HEK293T (cell line): Measurements from ENCODE around the gene VWCE.

Source experiments
- CTCF ChIA-PET: fragments of 350-600 bp; formaldehyde crosslinking; extraction: SDS; loops from one replicate; lab custom pipeline; 2021; ENCODE audit warnings: antibody characterized with exemption, inconsistent platforms; lab: Yijun Ruan, JAX
- POLR2A ChIA-PET: fragments of 350-600 bp; formaldehyde crosslinking; extraction: SDS; loops from one replicate; lab custom pipeline; 2020; ENCODE audit warnings: antibody characterized with exemption, inconsistent platforms; lab: Yijun Ruan, JAX
- DNase-seq: peaks from one replicate; pipeline ENCODE4 v3.0.0; 2012; ENCODE audit warnings: mixed read lengths; ENCODE audit errors: extremely low spot score
- ARNT ChIP-seq: fragments of 450-650 bp; IDR thresholded peaks from 2 replicates; pipeline ENCODE4 v1.6.1; 2017; ENCODE audit warnings: mild to moderate bottlenecking
- BHLHE40 ChIP-seq: fragments of 450-650 bp; IDR thresholded peaks from 2 replicates; pipeline ENCODE4 v1.6.1; 2016; ENCODE audit warnings: mild to moderate bottlenecking, moderate library complexity, borderline replicate concordance
- CTBP1 ChIP-seq: fragments of 450-650 bp; IDR thresholded peaks from 2 replicates; pipeline ENCODE4 v1.6.1; 2016; ENCODE audit warnings: borderline replicate concordance
- ELF4 ChIP-seq: fragments of 450-650 bp; IDR thresholded peaks from 2 replicates; pipeline ENCODE4 v1.6.1; 2017; ENCODE audit warnings: antibody characterized with exemption
- FOXA1 ChIP-seq: fragments of 450-650 bp; IDR thresholded peaks from 2 replicates; pipeline ENCODE4 v1.6.1; 2016; ENCODE audit warnings: mild to moderate bottlenecking
- FOXK2 ChIP-seq: fragments of 450-650 bp; IDR thresholded peaks from 2 replicates; pipeline ENCODE4 v1.6.1; 2016; ENCODE audit warnings: mild to moderate bottlenecking
- FOXM1 ChIP-seq: fragments of 450-650 bp; IDR thresholded peaks from 2 replicates; pipeline ENCODE4 v1.6.1; 2017; ENCODE audit warnings: mild to moderate bottlenecking, borderline replicate concordance
- HDGF ChIP-seq: fragments of 450-650 bp; IDR thresholded peaks from 2 replicates; pipeline ENCODE4 v1.6.1; 2017; ENCODE audit warnings: antibody characterized with exemption, borderline replicate concordance
- L3MBTL2 ChIP-seq: fragments of 450-650 bp; conservative IDR thresholded peaks from 2 replicates; pipeline ENCODE4 v1.6.1; 2016; ENCODE audit warnings: mild to moderate bottlenecking
- LEF1 ChIP-seq: fragments of 450-650 bp; IDR thresholded peaks from 2 replicates; pipeline ENCODE4 v1.6.1; 2017; ENCODE audit warnings: mild to moderate bottlenecking, borderline replicate concordance
- NFRKB ChIP-seq: fragments of 450-650 bp; IDR thresholded peaks from 2 replicates; pipeline ENCODE4 v1.6.1; 2016; ENCODE audit warnings: mild to moderate bottlenecking, moderate library complexity
- SP1 ChIP-seq: fragments of 450-650 bp; IDR thresholded peaks from 2 replicates; pipeline ENCODE4 v1.6.1; 2017
- SUZ12 ChIP-seq: fragments of 450-650 bp; IDR thresholded peaks from 2 replicates; pipeline ENCODE4 v1.6.1; 2016; ENCODE audit warnings: mild to moderate bottlenecking
- TARDBP ChIP-seq: fragments of 450-650 bp; IDR thresholded peaks from 2 replicates; pipeline ENCODE4 v1.6.1; 2016
- ZNF384 ChIP-seq: fragments of 450-650 bp; IDR thresholded peaks from 2 replicates; pipeline ENCODE4 v1.6.1; 2016
- TF ChIP-seq, protein P1 (sequence below): fragments of 450-650 bp; IDR thresholded peaks from 2 replicates; pipeline ENCODE4 v1.6.1; 2016

VWCE gene

DNA sequence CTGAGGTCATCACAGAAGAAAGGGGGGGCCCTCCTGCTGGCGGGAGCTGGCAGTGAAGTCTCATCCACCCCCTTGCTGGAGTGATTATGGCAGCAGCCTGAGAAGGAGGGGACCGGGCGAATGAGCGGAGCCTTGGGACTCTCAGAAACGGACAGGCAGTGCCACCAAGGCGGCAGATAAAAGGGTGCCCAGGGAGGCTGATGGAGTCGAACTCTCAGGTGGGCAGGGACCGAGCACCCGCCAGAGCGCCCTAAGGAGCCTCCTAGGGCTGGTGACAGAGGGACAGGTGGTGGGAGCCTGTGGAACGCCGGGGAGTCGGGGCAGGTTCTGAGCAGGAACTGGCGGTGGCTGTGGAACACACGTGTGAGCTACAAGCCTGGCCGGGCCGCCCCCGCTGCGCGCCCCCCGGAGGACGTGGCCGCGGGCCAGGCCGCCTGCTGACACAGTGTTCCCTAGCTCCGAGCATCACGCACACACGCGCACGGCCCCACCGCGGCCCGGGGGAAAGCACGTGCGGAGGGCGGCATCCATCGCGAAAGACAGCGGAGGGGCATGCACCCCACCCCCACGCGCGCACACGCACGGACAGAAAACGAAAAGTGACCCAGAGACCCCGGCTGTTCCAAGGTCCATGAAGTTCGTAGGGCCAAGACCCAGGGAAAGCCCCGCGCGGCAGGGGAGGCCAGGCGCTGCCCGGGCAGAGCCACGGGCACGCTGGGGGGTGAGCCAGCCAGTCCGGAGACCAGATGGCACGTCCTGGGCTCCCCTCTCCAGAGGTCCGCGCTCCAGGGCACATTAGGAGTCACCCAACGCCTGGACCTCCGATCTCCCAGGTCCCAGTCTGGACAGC lies 1.0 kb downstream of the VWCE start:
- CTCF ChIA-PET: no interaction called here
- TF ChIP-seq ELF4 (no peak), BHLHE40 (no peak), FOXM1 (no peak), CTBP1 (no peak), HDGF (no peak), ZNF384 (no peak), LEF1 (no peak), FOXA1 (no peak), FOXK2 (no peak), SUZ12 (no peak), NFRKB (no peak)
- TF ChIP-seq, protein P1, sequence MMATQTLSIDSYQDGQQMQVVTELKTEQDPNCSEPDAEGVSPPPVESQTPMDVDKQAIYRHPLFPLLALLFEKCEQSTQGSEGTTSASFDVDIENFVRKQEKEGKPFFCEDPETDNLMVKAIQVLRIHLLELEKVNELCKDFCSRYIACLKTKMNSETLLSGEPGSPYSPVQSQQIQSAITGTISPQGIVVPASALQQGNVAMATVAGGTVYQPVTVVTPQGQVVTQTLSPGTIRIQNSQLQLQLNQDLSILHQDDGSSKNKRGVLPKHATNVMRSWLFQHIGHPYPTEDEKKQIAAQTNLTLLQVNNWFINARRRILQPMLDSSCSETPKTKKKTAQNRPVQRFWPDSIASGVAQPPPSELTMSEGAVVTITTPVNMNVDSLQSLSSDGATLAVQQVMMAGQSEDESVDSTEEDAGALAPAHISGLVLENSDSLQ: no peak
- DNase-seq: no peak
- POLR2A ChIA-PET: interaction anchor here (0.6 to 1.3 kb wide), 2 partner anchors 12 to 23 kb away, joined by 3 to 4 read pairs; no protein-coding TSS in a partner anchor

DNA sequence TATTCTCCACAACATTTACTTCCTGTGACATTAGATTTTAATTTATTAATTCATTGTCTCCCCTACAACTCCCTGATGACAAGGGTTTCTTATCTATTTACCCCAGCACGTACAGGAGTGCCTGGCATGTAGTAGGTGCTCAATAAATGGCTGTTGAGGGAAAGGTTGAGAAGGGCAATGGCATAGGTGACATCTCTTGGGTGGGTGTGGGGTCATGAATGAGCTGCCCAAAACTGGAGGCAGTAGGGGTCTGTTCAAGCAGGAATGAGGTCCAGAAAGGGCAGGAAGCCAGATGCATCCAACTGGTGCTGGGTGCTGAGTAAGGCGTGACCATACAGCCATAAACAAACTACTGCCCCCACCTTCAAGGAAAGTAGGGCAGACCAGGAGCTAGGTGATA lies 2.8 kb downstream of the VWCE start:
- ChIA-PET POLR2A (no interaction called here), CTCF (no interaction called here)
- TF ChIP-seq BHLHE40 (no peak), NFRKB (no peak), ZNF384 (no peak), CTBP1 (no peak), FOXK2 (no peak), HDGF (no peak), FOXM1 (no peak), SUZ12 (no peak), ARNT (no peak), ELF4 (no peak), FOXA1 (no peak), L3MBTL2 (no peak), TARDBP (no peak), LEF1 (no peak), SP1 (no peak)
- TF ChIP-seq, protein P1: no peak

DNA sequence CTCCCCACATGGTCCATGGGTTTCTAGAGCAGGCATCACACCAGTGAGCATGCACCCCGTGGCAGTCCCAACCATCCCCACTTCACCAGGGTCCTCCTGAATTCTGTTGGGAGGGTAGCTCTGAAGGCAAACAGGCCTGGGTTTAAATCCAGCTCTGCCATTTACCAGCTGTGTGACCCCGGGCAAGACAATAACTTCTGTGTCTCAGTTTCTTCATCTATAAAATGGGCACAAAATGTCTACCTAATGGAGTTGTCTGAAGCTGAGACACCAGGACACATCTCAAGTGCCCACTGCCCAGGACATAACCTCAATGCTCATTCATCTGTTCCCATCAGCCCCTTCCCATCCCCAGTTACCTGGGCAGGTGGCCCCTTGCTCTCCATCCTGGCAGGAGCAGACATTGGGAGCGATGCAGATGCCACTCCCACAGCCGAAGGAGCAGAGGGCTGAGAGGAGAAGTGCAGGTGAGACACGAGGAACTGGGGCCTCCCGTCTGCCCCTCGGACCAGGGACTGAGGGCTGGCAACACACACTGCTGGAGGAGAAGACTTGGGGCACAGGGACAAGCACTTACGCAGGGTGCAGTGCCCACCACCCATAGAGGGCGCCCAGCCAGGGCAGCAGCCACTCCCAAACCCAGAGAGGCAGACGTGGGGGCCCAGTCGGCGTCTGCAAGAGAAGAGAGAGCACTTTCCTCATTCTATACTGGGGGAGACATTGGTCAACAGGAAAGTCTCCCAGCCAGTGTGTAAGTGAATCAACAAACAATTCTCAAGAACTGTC lies 4.0 kb downstream of the VWCE start:
- ChIA-PET CTCF (no interaction called here), POLR2A (no interaction called here)
- DNase-seq: no peak
- TF ChIP-seq SP1 (no peak), BHLHE40 (no peak), ZNF384 (no peak), LEF1 (no peak), SUZ12 (no peak), ELF4 (no peak), CTBP1 (no peak), FOXK2 (no peak), NFRKB (no peak), HDGF (no peak), ARNT (no peak), FOXM1 (no peak), L3MBTL2 (no peak), FOXA1 (no peak)
- TF ChIP-seq, protein P1: no peak

More for the DNA sequence above, 2.8 kb downstream of the VWCE start:
- DNase-seq: no peak

DNA sequence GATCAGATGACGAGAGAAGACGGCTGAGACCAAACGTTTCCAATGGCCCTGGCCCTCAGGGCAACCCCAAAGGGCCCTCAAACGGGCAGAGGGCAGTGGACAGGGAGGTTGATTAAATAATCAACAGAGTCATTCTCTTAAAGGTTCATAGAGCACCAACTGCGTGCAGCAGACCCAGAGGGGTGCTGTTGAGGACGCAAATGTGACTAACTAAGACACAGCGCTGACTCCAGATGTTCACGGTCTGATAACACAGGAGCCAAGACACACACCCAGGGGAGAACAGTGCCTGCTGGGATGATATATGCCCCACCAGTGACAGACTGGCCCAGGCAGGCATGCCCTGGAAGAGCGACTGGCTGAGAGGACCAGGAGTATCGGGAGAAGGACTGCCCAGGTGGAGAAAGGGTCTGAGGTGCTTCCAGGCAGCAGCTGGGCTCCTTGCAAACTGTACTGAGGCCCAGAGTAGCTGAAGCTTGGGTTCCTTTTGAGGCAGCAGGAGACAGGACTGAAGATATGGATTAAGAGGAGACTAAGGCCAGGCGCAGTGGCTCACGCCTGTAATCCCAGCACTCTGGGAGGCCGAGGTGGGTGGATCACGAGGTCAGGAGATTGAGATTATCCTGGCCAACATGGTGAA lies 7.7 kb downstream of the VWCE start:
- POLR2A ChIA-PET: no interaction called here
- no peak for DNase-seq
- CTCF ChIA-PET: no interaction called here
- TF ChIP-seq ZNF384: no peak
- no peak for TF ChIP-seq NFRKB
- TF ChIP-seq HDGF: no peak
- TF ChIP-seq, protein P1: no peak
- TF ChIP-seq SP1: no peak
- TF ChIP-seq TARDBP: no peak
- no peak for TF ChIP-seq LEF1
- TF ChIP-seq FOXK2: no peak
- TF ChIP-seq CTBP1: no peak
- no peak for TF ChIP-seq SUZ12
- TF ChIP-seq BHLHE40: no peak
- no peak for TF ChIP-seq L3MBTL2
- no peak for TF ChIP-seq ELF4

DNA sequence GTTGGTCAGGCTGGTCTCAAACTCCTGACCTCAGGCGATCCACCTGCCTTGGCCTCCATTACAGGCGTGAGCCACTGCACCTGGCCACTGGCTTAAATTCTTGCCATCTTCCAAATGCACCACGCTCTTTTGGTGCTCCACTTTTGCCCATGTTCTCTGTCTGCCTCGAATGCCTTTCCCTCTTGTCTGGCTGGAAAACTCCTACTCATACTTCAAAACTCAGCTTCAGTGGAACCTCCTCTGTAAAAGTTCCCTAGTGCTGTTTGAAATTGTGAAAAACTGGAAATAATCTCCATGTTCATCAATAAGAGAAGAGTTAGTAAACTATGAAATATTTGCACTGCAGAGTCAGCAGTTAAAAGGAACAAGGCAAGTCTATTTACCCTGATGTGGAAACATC lies 11.5 kb downstream of the VWCE start:
- DNase-seq: no peak
- TF ChIP-seq FOXK2 (no peak), TARDBP (no peak), ARNT (no peak), SP1 (no peak), ZNF384 (no peak), L3MBTL2 (no peak), ELF4 (no peak), CTBP1 (no peak), FOXM1 (no peak), FOXA1 (no peak), SUZ12 (no peak), HDGF (no peak), LEF1 (no peak), BHLHE40 (no peak)
- TF ChIP-seq, protein P1: no peak
- CTCF ChIA-PET: no interaction called here
- POLR2A ChIA-PET: no interaction called here
